ENCODE data around the gene GADD45A.

- no peak for TF ChIP-seq CTCF (IDR thresholded peaks at IDR 0.05)
- TF ChIP-seq ZFX (IDR thresholded peaks at IDR 0.05; ENCODE audit: borderline replicate concordance), result no peak
Observed at GRCh38 chr1:67680486-67680885, 4.5 kb upstream of the GADD45A start.
